Activated naive CD4-positive, alpha-beta T cell treated with anti-CD3 and anti-CD28 coated beads, Interleukin-2, amount 10 ng/mL, durations not matched to agents 7 days and 5 days (primary cell): ENCODE results near the gene OR51E2.

Source experiments
- CTCF ChIA-PET: fragments of 350-600 bp; sonication (Branson Sonifier 250); formaldehyde crosslinking; loops from one replicate; lab custom pipeline; 2021; ENCODE audit warnings: antibody characterized with exemption; lab: Charles Lee
- DNase-seq: peaks from one replicate; pipeline ENCODE4 v3.0.0-alpha.2; 2020
- H3K27ac Mint-ChIP-seq: one replicate; pipeline ENCODE4 v1.8.0; 2021; ENCODE audit warnings: mild to moderate bottlenecking, moderate library complexity, mixed read lengths
- H3K27me3 Mint-ChIP-seq: one replicate; pipeline ENCODE4 v1.8.0; 2021; ENCODE audit warnings: mild to moderate bottlenecking, mixed read lengths
- H3K36me3 Mint-ChIP-seq: one replicate; pipeline ENCODE4 v1.8.0; 2021; ENCODE audit warnings: mixed read lengths
- H3K4me1 Mint-ChIP-seq: one replicate; pipeline ENCODE4 v1.8.0; 2021; ENCODE audit warnings: mixed read lengths
- H3K4me3 Mint-ChIP-seq: one replicate; pipeline ENCODE4 v1.8.0; 2021; ENCODE audit warnings: mild to moderate bottlenecking, moderate library complexity, mixed read lengths
- H3K9me3 Mint-ChIP-seq: one replicate; pipeline ENCODE4 v1.8.0; 2021; ENCODE audit warnings: mixed read lengths

OR51E2 gene

DNA sequence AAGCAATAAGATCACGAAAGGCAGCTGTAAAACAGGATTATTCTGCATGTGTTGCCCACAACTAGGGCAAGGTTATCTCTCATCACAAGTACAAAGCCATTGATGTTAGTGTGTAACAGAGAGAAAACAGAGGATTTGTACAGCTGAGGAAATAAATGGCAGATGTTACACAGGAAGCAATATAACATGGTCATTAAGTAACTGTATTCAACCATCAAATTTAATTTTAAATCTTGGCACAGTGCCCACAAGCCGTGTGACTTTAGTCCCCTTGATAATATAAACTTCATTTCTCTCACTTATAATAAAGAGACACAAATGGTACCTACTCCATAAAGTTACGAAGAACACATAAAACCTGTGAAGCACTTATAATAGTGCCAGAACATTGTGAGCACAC lies 17.3 kb downstream of the OR51E2 start:
- H3K4me3 Mint-ChIP-seq = no peak overlapping the region
- DNase-seq = no peak
- H3K4me1 Mint-ChIP-seq = no peaks in the 10 kb centered on the region
- no peaks in the 10 kb centered on the region for H3K36me3 Mint-ChIP-seq
- CTCF ChIA-PET = no interaction called here
- no peaks in the 10 kb centered on the region for H3K27me3 Mint-ChIP-seq
- H3K9me3 Mint-ChIP-seq = no peaks in the 10 kb centered on the region
- H3K27ac Mint-ChIP-seq = no peak overlapping the region

DNA sequence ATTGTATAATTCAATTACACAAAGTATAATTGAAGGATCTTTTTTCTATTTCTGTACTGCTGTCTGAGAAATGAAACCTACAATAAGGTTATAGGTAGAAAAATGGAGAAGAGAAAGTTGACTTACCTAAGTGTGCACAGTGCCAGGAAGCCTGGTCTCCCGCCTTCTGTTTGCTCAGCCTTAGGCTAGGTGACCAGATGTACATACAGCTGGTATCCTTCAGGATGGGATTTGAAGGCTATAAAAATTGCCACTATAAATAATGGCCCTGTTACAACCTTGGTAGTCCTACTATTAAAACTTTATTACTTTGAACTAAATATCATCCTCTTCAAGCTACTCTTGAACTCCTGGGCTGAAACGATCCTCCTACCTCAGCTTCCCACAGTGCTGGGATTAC lies 19.7 kb downstream of the OR51E2 start:
- H3K9me3 Mint-ChIP-seq = no peaks in the 10 kb centered on the region
- CTCF ChIA-PET = no interaction called here
- H3K27me3 Mint-ChIP-seq = no peaks in the 10 kb centered on the region
- no peak overlapping the region for H3K27ac Mint-ChIP-seq
- no peaks in the 10 kb centered on the region for H3K4me1 Mint-ChIP-seq
- DNase-seq = no peak
- no peaks in the 10 kb centered on the region for H3K36me3 Mint-ChIP-seq
- H3K4me3 Mint-ChIP-seq = no peak overlapping the region

DNA sequence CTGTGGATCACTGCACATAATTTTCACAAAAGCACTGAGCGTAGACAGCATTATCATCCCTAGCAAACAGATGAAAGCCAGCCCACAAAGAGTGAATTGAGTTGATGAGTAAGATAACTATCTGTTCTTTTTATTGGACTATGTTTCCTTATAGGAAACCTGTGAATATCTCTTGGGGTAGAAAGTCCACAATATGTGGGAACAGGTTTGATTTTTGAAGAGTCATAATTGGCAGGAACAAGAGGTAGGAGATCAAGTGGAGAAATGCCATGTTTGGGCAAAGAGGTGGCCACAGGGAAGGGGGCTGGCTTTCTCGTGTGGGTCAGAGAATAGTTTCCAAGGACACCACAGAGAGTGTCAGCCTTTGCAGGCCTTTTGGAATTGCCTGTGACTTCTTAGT lies 23.9 kb downstream of the OR51E2 start:
- Mint-ChIP-seq H3K36me3 (no peaks in the 10 kb centered on the region), H3K9me3 (no peaks in the 10 kb centered on the region), H3K4me1 (no peaks in the 10 kb centered on the region), H3K27me3 (no peaks in the 10 kb centered on the region), H3K27ac (no peak overlapping the region), H3K4me3 (no peak overlapping the region)
- CTCF ChIA-PET = no interaction called here
- no peak for DNase-seq

DNA sequence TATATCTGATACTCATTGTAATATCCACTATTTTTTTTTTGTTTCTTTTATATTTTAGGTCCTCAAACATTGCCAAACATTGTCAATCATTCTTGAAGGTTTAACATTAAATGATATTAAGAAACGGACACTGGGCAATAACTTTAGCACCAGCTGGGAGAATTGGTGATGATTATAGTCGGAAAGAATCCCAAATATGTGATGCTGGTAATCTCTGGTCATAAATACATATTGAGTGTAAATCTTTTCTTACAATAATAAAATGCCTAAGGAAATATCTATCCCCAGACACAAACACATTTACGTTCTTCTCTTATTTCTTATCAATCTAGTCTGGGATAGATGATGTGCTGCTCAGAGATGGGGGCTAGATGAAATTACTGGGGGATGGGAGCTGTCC lies 25.2 kb downstream of the OR51E2 start:
- no peaks in the 10 kb centered on the region for H3K4me1 Mint-ChIP-seq
- H3K27me3 Mint-ChIP-seq = no peaks in the 10 kb centered on the region
- H3K9me3 Mint-ChIP-seq = no peaks in the 10 kb centered on the region
- CTCF ChIA-PET = no interaction called here
- no peak for DNase-seq
- H3K36me3 Mint-ChIP-seq = no peaks in the 10 kb centered on the region
- H3K4me3 Mint-ChIP-seq = no peak overlapping the region
- no peak overlapping the region for H3K27ac Mint-ChIP-seq

DNA sequence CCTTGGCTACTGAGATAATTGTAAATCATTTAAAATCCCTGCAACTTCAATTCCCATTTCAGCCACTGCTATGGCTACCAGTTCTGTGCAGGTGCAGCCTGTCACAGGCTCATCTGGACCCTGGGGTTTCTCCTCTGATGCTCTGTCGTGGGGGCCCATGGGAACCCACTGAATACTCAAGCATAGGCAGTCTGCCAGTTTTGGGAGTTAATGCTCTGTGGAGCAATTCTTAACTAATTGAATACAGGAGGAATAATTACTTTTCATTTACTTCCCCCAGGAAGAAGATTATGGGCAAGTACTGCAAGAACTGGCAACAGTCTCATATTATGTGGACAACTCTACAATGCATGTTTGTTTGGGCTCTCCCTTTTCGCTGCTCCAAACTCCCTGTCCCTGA lies 25.9 kb downstream of the OR51E2 start:
- no peaks in the 10 kb centered on the region for H3K9me3 Mint-ChIP-seq
- no peaks in the 10 kb centered on the region for H3K4me1 Mint-ChIP-seq
- H3K27me3 Mint-ChIP-seq = no peaks in the 10 kb centered on the region
- DNase-seq = no peak
- no peak overlapping the region for H3K27ac Mint-ChIP-seq
- H3K4me3 Mint-ChIP-seq = no peak overlapping the region
- CTCF ChIA-PET = no interaction called here
- H3K36me3 Mint-ChIP-seq = no peaks in the 10 kb centered on the region

DNA sequence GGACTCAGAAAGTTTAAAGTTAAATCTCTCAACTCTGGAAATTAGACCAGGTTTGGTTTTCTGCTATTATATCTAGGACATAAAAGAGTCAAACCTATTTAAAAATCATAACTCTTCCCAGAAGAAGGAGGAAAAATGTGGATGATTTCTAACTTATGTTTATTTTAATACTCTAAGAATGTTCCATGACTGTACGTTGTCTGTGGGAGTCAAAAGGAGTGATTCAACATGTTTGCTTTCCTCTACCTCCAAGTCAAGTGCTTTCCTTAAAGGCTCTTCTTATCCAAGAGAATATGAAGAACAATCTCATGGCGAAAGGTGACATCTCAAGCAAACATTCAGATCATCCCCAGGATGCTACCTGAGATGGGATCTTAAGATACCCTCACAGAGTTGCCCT lies 32.2 kb downstream of the OR51E2 start:
- CTCF ChIA-PET = no interaction called here
- no peaks in the 10 kb centered on the region for H3K36me3 Mint-ChIP-seq
- no peak overlapping the region for H3K4me3 Mint-ChIP-seq
- no peak for DNase-seq
- H3K27ac Mint-ChIP-seq = no peak overlapping the region
- H3K4me1 Mint-ChIP-seq = no peaks in the 10 kb centered on the region
- H3K27me3 Mint-ChIP-seq = peaks cover 3% of the 10 kb centered on the region
- H3K9me3 Mint-ChIP-seq = no peaks in the 10 kb centered on the region

DNA sequence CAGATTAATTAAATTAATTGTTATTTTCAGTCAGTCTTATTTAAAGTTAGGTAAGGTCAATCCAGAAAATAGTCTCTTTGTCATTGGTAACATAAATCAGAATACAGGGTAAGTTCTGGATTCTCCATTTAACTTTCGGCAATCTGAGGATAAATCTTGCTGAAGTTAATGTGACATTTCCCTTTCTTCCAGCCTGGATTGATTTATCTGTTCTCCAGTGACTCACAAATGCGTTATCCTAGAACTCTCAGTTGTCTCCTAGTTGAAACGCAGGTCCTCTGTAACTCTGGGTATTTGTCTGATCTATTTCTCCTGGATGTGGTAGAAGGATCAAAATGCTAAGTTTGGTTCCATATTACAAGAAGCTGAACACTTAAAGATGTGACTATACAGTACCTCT lies 32.9 kb downstream of the OR51E2 start:
- H3K27me3 Mint-ChIP-seq = peaks cover 3% of the 10 kb centered on the region
- no peaks in the 10 kb centered on the region for H3K4me1 Mint-ChIP-seq
- CTCF ChIA-PET = interaction anchor here (0.7 kb wide), 1 partner anchor 783 kb away, joined by 3 read pairs; no protein-coding TSS in a partner anchor
- no peaks in the 10 kb centered on the region for H3K36me3 Mint-ChIP-seq
- H3K9me3 Mint-ChIP-seq = no peaks in the 10 kb centered on the region
- no peak overlapping the region for H3K27ac Mint-ChIP-seq
- no peak overlapping the region for H3K4me3 Mint-ChIP-seq
- DNase-seq = no peak

DNA sequence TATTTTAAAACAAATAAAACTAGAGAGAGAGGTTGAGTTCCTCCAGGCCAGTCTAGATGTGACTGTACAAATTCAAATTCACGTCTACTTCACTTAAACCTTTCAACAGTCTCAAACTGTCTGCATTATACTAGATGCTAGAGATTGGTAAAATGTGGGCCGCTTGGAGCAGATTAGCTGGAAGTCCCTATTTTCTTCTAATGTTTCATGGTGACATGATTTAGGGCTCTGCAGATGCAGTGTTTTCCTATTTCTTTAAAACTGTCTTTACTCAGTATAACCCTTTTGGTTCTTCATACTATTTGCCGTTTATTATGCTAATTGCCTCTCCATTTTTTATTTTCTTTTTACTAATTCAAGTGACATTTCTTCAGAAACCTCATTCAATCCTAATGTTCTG lies 33.5 kb downstream of the OR51E2 start:
- Mint-ChIP-seq H3K36me3 (no peaks in the 10 kb centered on the region), H3K4me1 (no peaks in the 10 kb centered on the region), H3K27ac (no peak overlapping the region), H3K9me3 (no peaks in the 10 kb centered on the region), H3K27me3 (peaks cover 3% of the 10 kb centered on the region), H3K4me3 (no peak overlapping the region)
- CTCF ChIA-PET = no interaction called here
- DNase-seq = no peak

DNA sequence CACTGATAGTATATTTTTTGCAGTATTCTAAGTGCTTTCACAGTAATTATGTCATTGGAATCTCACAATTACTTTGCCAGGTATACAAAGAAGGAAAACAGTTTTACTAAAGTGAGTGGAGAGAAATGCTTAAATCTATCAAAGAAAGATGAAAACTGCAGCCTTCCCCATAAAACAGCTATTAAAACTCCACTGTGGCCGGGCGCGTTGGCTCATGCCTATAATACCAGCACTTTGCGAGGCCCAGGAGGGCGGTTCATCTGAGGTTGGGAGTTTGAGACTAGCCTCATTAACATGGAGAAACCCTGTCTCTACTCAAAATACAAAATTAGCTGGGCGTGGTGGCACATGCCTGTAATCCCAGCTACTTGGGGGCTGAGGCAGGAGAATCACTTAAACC lies 34.8 kb downstream of the OR51E2 start:
- Mint-ChIP-seq H3K4me1 (no peaks in the 10 kb centered on the region), H3K36me3 (no peaks in the 10 kb centered on the region), H3K27me3 (peaks cover 8% of the 10 kb centered on the region), H3K4me3 (no peak overlapping the region), H3K27ac (no peak overlapping the region), H3K9me3 (no peaks in the 10 kb centered on the region)
- CTCF ChIA-PET = no interaction called here
- no peak for DNase-seq

DNA sequence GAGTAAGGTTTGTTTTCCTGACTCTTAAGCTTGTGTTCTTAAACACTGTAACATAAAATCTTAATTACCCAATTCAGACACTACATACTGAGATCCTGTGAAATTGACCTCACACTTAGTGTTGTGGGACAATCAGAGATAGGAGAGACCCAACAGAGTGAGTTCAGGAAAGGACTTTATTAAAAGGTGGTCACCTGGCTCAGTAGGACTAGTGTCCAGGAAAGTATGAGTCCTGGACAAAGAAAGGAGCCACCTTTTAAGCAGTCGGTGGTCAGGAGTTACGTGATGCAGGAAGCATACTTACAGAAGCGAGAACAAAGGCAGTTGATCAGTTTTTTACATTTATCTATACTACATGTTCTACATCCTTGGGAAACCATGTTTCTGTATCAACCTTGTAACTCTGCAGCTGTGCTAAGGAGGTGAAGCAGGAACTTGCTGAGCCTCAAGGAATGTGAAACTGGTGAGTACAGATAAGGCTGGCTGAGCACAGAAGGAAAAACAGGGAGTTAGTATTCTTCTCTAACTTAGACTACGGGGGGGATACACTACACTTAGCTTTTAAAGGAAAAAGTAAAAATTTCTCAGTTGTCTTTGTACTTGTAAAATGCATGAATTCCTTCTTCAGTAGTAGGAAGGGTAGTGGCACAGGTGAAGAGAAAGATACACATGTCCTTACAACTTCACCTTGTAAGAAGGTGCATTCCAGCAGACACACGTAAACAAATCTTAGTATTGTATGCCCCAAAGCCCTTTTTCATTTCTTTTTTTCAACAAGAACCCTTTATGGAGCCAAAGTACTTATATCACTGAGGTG lies 38.8 kb downstream of the OR51E2 start:
- Mint-ChIP-seq H3K9me3 (no peaks in the 10 kb centered on the region), H3K27me3 (peaks cover 8% of the 10 kb centered on the region), H3K4me3 (no peak overlapping the region), H3K27ac (no peak overlapping the region), H3K4me1 (peaks cover 2% of the 10 kb centered on the region), H3K36me3 (no peaks in the 10 kb centered on the region)
- CTCF ChIA-PET = no interaction called here
- no peak for DNase-seq

DNA sequence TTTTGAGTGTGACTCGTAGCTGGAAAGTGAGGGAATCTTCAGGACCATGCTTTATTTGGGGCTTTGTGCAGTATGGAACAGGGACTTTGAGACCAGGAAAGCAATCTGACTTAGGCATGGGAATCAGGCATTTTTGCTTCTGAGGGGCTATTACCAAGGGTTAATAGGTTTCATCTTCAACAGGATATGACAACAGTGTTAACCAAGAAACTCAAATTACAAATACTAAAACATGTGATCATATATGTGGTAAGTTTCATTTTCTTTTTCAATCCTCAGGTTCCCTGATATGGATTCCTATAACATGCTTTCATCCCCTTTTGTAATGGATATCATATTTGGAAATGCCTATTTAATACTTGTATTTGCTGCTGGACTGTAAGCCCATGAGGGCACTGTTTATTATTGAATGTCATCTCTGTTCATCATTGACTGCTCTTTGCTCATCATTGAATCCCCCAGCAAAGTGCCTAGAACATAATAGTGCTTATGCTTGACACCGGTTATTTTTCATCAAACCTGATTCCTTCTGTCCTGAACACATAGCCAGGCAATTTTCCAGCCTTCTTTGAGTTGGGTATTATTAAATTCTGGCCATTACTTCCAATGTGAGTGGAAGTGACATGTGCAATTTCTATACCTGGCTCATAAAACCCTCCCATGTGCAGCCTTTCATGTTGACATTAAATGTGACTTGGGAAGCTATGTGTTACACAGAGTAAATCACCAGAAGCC lies 42.9 kb downstream of the OR51E2 start:
- CTCF ChIA-PET = no interaction called here
- no peak overlapping the region for H3K27ac Mint-ChIP-seq
- peaks cover 2% of the 10 kb centered on the region for H3K4me1 Mint-ChIP-seq
- no peak for DNase-seq
- no peaks in the 10 kb centered on the region for H3K36me3 Mint-ChIP-seq
- H3K4me3 Mint-ChIP-seq = no peak overlapping the region
- peaks cover 16% of the 10 kb centered on the region for H3K27me3 Mint-ChIP-seq
- no peaks in the 10 kb centered on the region for H3K9me3 Mint-ChIP-seq

DNA sequence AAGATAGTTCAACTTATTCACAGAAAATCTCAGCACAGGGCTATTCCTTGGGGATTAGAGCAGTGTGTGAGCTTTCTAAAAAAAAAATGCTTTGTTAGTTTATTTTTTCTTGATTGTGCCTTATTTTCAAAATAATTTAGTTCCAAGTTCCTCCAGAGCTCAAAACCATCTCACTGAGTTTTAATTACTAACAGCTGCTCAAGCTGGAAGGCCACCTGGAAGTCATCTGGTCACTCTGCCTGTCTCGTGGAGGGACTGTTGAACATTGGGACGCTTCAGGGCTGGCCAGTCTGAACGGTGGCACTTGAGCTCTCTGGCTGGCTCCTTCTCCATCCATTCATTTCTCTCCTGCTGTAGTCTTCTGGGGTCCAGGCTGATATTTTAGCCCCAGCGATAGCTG lies 49.9 kb downstream of the OR51E2 start:
- no peak overlapping the region for H3K27ac Mint-ChIP-seq
- no peaks in the 10 kb centered on the region for H3K36me3 Mint-ChIP-seq
- no peak for DNase-seq
- no peaks in the 10 kb centered on the region for H3K4me1 Mint-ChIP-seq
- H3K4me3 Mint-ChIP-seq = no peak overlapping the region
- no peaks in the 10 kb centered on the region for H3K9me3 Mint-ChIP-seq
- H3K27me3 Mint-ChIP-seq = peaks cover 21% of the 10 kb centered on the region
- CTCF ChIA-PET = interaction anchor here (2.6 kb wide), 1 partner anchor 11 kb away, joined by 14 read pairs; the partner anchor contains the start of gene OR51D1

DNA sequence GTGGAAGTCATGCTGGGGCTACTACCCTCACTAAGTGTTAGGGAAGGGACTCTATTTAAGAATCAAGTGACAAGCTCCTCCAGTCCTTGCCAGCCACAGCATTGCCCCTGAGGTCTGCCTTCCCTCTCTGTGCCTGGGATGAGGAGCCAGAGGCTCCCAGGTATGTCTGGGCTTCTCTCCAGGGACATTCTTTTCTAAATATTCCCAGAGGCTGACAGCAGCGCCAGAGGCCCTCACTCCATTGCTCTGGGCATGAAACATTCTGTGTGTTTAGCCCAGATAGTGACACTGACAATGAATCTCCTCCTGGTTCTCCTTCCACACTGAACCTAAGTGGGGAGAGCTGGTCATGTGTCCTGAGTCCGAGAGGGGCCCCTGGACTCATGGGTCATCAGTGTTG lies 51.7 kb downstream of the OR51E2 start:
- H3K27ac Mint-ChIP-seq = no peak overlapping the region
- no peak for DNase-seq
- no peaks in the 10 kb centered on the region for H3K4me1 Mint-ChIP-seq
- no peak overlapping the region for H3K4me3 Mint-ChIP-seq
- no peaks in the 10 kb centered on the region for H3K36me3 Mint-ChIP-seq
- no peaks in the 10 kb centered on the region for H3K9me3 Mint-ChIP-seq
- CTCF ChIA-PET = interaction anchor here (2.6 kb wide), 1 partner anchor 9 kb away, joined by 14 read pairs; the partner anchor contains the start of gene OR51D1
- peaks cover 16% of the 10 kb centered on the region for H3K27me3 Mint-ChIP-seq

DNA sequence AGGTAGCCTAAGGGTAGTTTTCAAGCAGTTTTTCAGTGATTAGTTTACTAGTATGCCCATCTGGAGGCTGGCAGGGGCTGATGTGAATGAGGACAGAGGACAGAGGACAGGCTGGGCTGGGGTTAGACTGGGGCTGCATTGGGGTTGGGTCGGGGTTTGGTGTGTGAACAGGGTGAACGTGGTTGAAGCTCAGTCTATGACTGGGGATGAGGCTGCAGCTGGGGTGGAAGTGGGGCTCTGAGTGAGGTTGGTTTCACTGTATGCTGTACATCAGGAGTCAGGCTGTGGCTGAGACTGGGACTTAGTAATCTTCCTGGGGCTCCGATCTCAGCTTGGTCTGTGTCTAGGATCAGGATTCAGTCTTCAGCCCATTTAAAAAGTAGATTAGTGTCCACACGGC lies 53.4 kb downstream of the OR51E2 start:
- DNase-seq = no peak
- Mint-ChIP-seq H3K27ac (no peak overlapping the region), H3K36me3 (no peaks in the 10 kb centered on the region), H3K27me3 (peaks cover 8% of the 10 kb centered on the region), H3K9me3 (no peaks in the 10 kb centered on the region), H3K4me3 (no peak overlapping the region), H3K4me1 (no peaks in the 10 kb centered on the region)
- CTCF ChIA-PET = no interaction called here

DNA sequence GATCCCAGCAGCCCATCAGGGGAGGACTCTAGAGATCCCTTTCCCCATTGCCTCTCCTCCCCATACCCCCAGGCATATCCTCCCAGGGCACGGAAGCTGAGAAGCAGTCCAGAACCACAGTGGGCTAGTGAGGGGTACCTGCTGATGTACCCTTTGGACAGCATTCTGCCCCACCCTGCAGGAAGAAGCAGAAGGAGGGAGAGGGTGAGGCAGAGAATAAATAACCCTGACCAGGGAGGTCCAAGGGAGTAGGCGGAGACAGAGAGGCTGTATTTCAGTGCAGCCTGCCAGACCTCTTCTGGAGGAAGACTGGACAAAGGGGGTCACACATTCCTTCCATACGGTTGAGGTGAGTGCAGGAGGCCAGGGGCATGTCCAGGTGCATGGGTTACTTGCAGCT lies 54.0 kb downstream of the OR51E2 start, which contains the start of gene OR51E1:
OR51E1 (plus strand) TSS at position 301 of the 400 bp plus-strand sequence. CDS start 8,545 bp downstream, outside the sequence.
- H3K36me3 Mint-ChIP-seq = no peaks in the 10 kb centered on the region
- CTCF ChIA-PET = no interaction called here
- H3K4me3 Mint-ChIP-seq = no peak within 1 kb of the TSS
- H3K9me3 Mint-ChIP-seq = no peaks in the 10 kb centered on the region
- H3K4me1 Mint-ChIP-seq = no peaks in the 10 kb centered on the region
- DNase-seq = no peak
- peaks cover 8% of the 10 kb centered on the region for H3K27me3 Mint-ChIP-seq
- H3K27ac Mint-ChIP-seq = no peak within 1 kb of the TSS
